OCI-LY1 (cell line): ENCODE results near the gene TCF3.

Source experiments
- EZH2 ChIP-seq: fragments of 200-600 bp; sonication (generic), shearing (Covaris generic); IDR thresholded peaks from 2 replicates; pipeline ENCODE4 v1.8.0; 2017; ENCODE audit warnings: borderline replicate concordance, mixed run types, mild to moderate bottlenecking, antibody characterized with exemption, low read length, moderate library complexity, mixed read lengths
- TF ChIP-seq, protein P1 (sequence below): fragments of 200-600 bp; sonication (generic), shearing (Covaris generic); IDR thresholded peaks from 2 replicates; pipeline ENCODE4 v1.5.1; 2017; ENCODE audit warnings: mild to moderate bottlenecking, antibody characterized with exemption, low read length, moderate library complexity, mixed read lengths

GRCh38 chr19:1609103-1609396 is 43.4 kb downstream of the TCF3 start:
- no peak for TF ChIP-seq EZH2
- TF ChIP-seq, protein P1, sequence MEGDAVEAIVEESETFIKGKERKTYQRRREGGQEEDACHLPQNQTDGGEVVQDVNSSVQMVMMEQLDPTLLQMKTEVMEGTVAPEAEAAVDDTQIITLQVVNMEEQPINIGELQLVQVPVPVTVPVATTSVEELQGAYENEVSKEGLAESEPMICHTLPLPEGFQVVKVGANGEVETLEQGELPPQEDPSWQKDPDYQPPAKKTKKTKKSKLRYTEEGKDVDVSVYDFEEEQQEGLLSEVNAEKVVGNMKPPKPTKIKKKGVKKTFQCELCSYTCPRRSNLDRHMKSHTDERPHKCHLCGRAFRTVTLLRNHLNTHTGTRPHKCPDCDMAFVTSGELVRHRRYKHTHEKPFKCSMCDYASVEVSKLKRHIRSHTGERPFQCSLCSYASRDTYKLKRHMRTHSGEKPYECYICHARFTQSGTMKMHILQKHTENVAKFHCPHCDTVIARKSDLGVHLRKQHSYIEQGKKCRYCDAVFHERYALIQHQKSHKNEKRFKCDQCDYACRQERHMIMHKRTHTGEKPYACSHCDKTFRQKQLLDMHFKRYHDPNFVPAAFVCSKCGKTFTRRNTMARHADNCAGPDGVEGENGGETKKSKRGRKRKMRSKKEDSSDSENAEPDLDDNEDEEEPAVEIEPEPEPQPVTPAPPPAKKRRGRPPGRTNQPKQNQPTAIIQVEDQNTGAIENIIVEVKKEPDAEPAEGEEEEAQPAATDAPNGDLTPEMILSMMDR, result no peak
